H1 (cell line): ENCODE data around the gene GRIA4. TPM values are rescaled to one million over a fixed set of nuclear protein-coding genes. Genes with fewer than 3 reads are reported as not detected.

Experiments
- CTBP2 ChIP-seq: IDR thresholded peaks from 2 replicates; pipeline ENCODE4 v1.7.0; 2011; ENCODE audit warnings: borderline replicate concordance, mild to moderate bottlenecking, moderate library complexity, mixed read lengths, low read length; ENCODE audit not compliant: insufficient read depth, insufficient read length
- polyA plus RNA-seq, 7 experiments: library from polyadenylated mRNA; depleted of rRNA in 3 of 7; stranded (reverse) in 5 of 7; unstranded in 2 of 7; fragments of >200 nt in 5 of 7; fragments of 200-250 nt in 2 of 7; gene quantifications; 1 replicate in 5 of 7; 2 replicates in 1 of 7; 4 replicates in 1 of 7; pipeline versions ENCODE4 v1.2.1 to v1.2.3, GENCODE V29; 2011 to 2013; ENCODE audit warnings: missing spikeins in 2 of 7, mixed read lengths in 2 of 7
- total RNA-seq: library from RNA; stranded (reverse); fragmentation: NEBNext Ultra II Directional; extraction: Animal tissue kit (Norgen Biotek cat#: 25700); gene quantifications from 2 replicates; pipeline ENCODE4 v1.2.1, GENCODE V29; 2021
- TF ChIP-seq, protein P1 (sequence below): fragments of 300-600 bp; sonication (generic); IDR thresholded peaks from 2 replicates; pipeline ENCODE4 v1.7.1; 2012; ENCODE audit warnings: low read length, moderate library complexity, mild to moderate bottlenecking, inconsistent platforms; ENCODE audit not compliant: insufficient replicate concordance

GRIA4 gene
- total and polyA plus RNA-seq, 2 of the 8 experiments (the other 6 are each of a cell fraction or from before 2014, with no cell fraction given) = 12.5 to 21.8 TPM

DNA sequence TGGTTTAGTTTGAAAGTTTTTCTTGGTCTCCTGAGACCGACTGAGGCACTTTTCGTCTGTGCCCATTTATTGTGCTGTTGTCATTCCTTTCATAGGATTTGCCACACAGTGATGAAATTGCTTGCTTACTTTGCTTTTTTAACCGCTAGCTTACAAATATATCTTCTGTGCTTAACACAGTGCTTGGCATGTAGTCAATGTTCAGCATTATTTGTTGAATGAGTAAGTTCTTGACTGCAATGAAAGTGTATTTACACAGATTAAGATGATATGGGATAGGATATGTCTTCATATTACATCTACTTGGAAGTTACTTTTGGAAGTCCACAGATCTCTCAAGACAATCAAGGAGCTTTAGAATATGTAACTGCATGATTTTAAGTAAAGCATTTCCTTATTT is 91.2 kb downstream of the GRIA4 start (continued):
- TF ChIP-seq, protein P1, sequence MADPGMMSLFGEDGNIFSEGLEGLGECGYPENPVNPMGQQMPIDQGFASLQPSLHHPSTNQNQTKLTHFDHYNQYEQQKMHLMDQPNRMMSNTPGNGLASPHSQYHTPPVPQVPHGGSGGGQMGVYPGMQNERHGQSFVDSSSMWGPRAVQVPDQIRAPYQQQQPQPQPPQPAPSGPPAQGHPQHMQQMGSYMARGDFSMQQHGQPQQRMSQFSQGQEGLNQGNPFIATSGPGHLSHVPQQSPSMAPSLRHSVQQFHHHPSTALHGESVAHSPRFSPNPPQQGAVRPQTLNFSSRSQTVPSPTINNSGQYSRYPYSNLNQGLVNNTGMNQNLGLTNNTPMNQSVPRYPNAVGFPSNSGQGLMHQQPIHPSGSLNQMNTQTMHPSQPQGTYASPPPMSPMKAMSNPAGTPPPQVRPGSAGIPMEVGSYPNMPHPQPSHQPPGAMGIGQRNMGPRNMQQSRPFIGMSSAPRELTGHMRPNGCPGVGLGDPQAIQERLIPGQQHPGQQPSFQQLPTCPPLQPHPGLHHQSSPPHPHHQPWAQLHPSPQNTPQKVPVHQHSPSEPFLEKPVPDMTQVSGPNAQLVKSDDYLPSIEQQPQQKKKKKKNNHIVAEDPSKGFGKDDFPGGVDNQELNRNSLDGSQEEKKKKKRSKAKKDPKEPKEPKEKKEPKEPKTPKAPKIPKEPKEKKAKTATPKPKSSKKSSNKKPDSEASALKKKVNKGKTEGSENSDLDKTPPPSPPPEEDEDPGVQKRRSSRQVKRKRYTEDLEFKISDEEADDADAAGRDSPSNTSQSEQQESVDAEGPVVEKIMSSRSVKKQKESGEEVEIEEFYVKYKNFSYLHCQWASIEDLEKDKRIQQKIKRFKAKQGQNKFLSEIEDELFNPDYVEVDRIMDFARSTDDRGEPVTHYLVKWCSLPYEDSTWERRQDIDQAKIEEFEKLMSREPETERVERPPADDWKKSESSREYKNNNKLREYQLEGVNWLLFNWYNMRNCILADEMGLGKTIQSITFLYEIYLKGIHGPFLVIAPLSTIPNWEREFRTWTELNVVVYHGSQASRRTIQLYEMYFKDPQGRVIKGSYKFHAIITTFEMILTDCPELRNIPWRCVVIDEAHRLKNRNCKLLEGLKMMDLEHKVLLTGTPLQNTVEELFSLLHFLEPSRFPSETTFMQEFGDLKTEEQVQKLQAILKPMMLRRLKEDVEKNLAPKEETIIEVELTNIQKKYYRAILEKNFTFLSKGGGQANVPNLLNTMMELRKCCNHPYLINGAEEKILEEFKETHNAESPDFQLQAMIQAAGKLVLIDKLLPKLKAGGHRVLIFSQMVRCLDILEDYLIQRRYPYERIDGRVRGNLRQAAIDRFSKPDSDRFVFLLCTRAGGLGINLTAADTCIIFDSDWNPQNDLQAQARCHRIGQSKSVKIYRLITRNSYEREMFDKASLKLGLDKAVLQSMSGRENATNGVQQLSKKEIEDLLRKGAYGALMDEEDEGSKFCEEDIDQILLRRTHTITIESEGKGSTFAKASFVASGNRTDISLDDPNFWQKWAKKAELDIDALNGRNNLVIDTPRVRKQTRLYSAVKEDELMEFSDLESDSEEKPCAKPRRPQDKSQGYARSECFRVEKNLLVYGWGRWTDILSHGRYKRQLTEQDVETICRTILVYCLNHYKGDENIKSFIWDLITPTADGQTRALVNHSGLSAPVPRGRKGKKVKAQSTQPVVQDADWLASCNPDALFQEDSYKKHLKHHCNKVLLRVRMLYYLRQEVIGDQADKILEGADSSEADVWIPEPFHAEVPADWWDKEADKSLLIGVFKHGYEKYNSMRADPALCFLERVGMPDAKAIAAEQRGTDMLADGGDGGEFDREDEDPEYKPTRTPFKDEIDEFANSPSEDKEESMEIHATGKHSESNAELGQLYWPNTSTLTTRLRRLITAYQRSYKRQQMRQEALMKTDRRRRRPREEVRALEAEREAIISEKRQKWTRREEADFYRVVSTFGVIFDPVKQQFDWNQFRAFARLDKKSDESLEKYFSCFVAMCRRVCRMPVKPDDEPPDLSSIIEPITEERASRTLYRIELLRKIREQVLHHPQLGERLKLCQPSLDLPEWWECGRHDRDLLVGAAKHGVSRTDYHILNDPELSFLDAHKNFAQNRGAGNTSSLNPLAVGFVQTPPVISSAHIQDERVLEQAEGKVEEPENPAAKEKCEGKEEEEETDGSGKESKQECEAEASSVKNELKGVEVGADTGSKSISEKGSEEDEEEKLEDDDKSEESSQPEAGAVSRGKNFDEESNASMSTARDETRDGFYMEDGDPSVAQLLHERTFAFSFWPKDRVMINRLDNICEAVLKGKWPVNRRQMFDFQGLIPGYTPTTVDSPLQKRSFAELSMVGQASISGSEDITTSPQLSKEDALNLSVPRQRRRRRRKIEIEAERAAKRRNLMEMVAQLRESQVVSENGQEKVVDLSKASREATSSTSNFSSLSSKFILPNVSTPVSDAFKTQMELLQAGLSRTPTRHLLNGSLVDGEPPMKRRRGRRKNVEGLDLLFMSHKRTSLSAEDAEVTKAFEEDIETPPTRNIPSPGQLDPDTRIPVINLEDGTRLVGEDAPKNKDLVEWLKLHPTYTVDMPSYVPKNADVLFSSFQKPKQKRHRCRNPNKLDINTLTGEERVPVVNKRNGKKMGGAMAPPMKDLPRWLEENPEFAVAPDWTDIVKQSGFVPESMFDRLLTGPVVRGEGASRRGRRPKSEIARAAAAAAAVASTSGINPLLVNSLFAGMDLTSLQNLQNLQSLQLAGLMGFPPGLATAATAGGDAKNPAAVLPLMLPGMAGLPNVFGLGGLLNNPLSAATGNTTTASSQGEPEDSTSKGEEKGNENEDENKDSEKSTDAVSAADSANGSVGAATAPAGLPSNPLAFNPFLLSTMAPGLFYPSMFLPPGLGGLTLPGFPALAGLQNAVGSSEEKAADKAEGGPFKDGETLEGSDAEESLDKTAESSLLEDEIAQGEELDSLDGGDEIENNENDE = no peak
- no peak for TF ChIP-seq CTBP2
